ENCODE data around the gene DAZAP1.

The DAZAP1 gene

GRCh38 chr19:1387684-1388636 lies 19.4 kb upstream of the DAZAP1 start:
- Histone ChIP-seq H2AFZ (ENCODE audit: low read length) (no peak overlapping the region), H3K9ac (ENCODE audit: low read depth, low read length, poor library complexity, severe bottlenecking) (no peak overlapping the region), H3K27me3 (ENCODE audit: insufficient read depth, low read length, poor library complexity, severe bottlenecking) (no peaks in the 10 kb centered on the region), H3K79me2 (ENCODE audit: insufficient read depth, low read length) (peaks cover 24% of the 10 kb centered on the region), H3K4me1 (ENCODE audit: insufficient read depth, low read length, poor library complexity, severe bottlenecking) (peaks cover 5% of the 10 kb centered on the region), H3F3A (ENCODE audit: low read depth) (no peaks in the 10 kb centered on the region), H3K9me3 (ENCODE audit: insufficient read depth, low read depth, low read length) (no peaks in the 10 kb centered on the region), H3K4me3 (ENCODE audit: low read length, poor library complexity, severe bottlenecking) (no peak overlapping the region), H3K9me2 (replicated peaks; ENCODE audit: low read depth, low read length) (no peaks in the 10 kb centered on the region), H3K4me2 (ENCODE audit: low read depth, low read length, poor library complexity, severe bottlenecking) (no peak overlapping the region), H3K36me3 (ENCODE audit: insufficient read depth, low read length) (peaks cover 11% of the 10 kb centered on the region; the same call in 1 of the 2 replicates), H4K20me1 (ENCODE audit: insufficient read depth, low read length, poor library complexity, severe bottlenecking) (peaks cover 4% of the 10 kb centered on the region)
- TF ChIP-seq CTCF (conservative IDR thresholded peaks at IDR 0.05; ENCODE audit: low read length) (no peak), EZH2phosphoT487 (IDR thresholded peaks at IDR 0.05; ENCODE audit: borderline replicate concordance) (no peak)

GRCh38 chr19:1388637-1389026 lies 18.8 kb upstream of the DAZAP1 start:
- H3F3A ChIP-seq (ENCODE audit: low read depth): no peaks in the 10 kb centered on the region
- H3K4me2 ChIP-seq (ENCODE audit: low read depth, low read length, poor library complexity, severe bottlenecking): no peak overlapping the region
- no peaks in the 10 kb centered on the region for H3K9me3 ChIP-seq (ENCODE audit: insufficient read depth, low read depth, low read length)
- no peak overlapping the region for H2AFZ ChIP-seq (ENCODE audit: low read length)
- no peak overlapping the region for H3K9ac ChIP-seq (ENCODE audit: low read depth, low read length, poor library complexity, severe bottlenecking)
- H3K4me1 ChIP-seq (ENCODE audit: insufficient read depth, low read length, poor library complexity, severe bottlenecking): peaks cover 5% of the 10 kb centered on the region
- H4K20me1 ChIP-seq (ENCODE audit: insufficient read depth, low read length, poor library complexity, severe bottlenecking): peaks cover 4% of the 10 kb centered on the region
- H3K9me2 ChIP-seq (replicated peaks; ENCODE audit: low read depth, low read length): no peaks in the 10 kb centered on the region
- no peak overlapping the region for H3K4me3 ChIP-seq (ENCODE audit: low read length, poor library complexity, severe bottlenecking)
- H3K36me3 ChIP-seq (ENCODE audit: insufficient read depth, low read length): peaks cover 11% of the 10 kb centered on the region; the same call in 1 of the 2 replicates
- peaks cover 24% of the 10 kb centered on the region for H3K79me2 ChIP-seq (ENCODE audit: insufficient read depth, low read length)
- H3K27me3 ChIP-seq (ENCODE audit: insufficient read depth, low read length, poor library complexity, severe bottlenecking): no peaks in the 10 kb centered on the region
- TF ChIP-seq CTCF (conservative IDR thresholded peaks at IDR 0.05; ENCODE audit: low read length) (no peak), EZH2phosphoT487 (IDR thresholded peaks at IDR 0.05; ENCODE audit: borderline replicate concordance) (no peak)

GRCh38 chr19:1389033-1389940 lies 18.1 kb upstream of the DAZAP1 start:
- H3K9ac ChIP-seq (ENCODE audit: low read depth, low read length, poor library complexity, severe bottlenecking): no peak overlapping the region
- peaks cover 11% of the 10 kb centered on the region; the same call in 1 of the 2 replicates for H3K36me3 ChIP-seq (ENCODE audit: insufficient read depth, low read length)
- no peak overlapping the region for H3K4me3 ChIP-seq (ENCODE audit: low read length, poor library complexity, severe bottlenecking)
- TF ChIP-seq EZH2phosphoT487 (IDR thresholded peaks at IDR 0.05; ENCODE audit: borderline replicate concordance) (no peak), CTCF (conservative IDR thresholded peaks at IDR 0.05; ENCODE audit: low read length) (no peak)
- no peaks in the 10 kb centered on the region for H3K9me3 ChIP-seq (ENCODE audit: insufficient read depth, low read depth, low read length)
- no peak overlapping the region for H3K4me2 ChIP-seq (ENCODE audit: low read depth, low read length, poor library complexity, severe bottlenecking)
- no peaks in the 10 kb centered on the region for H3F3A ChIP-seq (ENCODE audit: low read depth)
- peaks cover 5% of the 10 kb centered on the region for H3K4me1 ChIP-seq (ENCODE audit: insufficient read depth, low read length, poor library complexity, severe bottlenecking)
- H3K79me2 ChIP-seq (ENCODE audit: insufficient read depth, low read length): peaks cover 19% of the 10 kb centered on the region
- peaks cover under 1% of the 10 kb centered on the region for H4K20me1 ChIP-seq (ENCODE audit: insufficient read depth, low read length, poor library complexity, severe bottlenecking)
- H2AFZ ChIP-seq (ENCODE audit: low read length): no peak overlapping the region
- no peaks in the 10 kb centered on the region for H3K9me2 ChIP-seq (replicated peaks; ENCODE audit: low read depth, low read length)
- no peaks in the 10 kb centered on the region for H3K27me3 ChIP-seq (ENCODE audit: insufficient read depth, low read length, poor library complexity, severe bottlenecking)

Data from Loucy (cell line).